NCI-H128 (cell line): Measurements from ENCODE around the gene SLC38A7.
A peak's percentile ranks its signal among the peaks of the same experiment; 100 is the strongest.
"Not testable (repeated sequence)": the region's sequence is repeated elsewhere in the genome, so short reads cannot be mapped to it uniquely, and the experiment has no call there.

Experiments
- DNase-seq: peaks from one replicate; lab custom pipeline; 2025; ENCODE audit not compliant: unreplicated experiment; lab: John Stamatoyannopoulos, UW

Gene SLC38A7

DNA sequence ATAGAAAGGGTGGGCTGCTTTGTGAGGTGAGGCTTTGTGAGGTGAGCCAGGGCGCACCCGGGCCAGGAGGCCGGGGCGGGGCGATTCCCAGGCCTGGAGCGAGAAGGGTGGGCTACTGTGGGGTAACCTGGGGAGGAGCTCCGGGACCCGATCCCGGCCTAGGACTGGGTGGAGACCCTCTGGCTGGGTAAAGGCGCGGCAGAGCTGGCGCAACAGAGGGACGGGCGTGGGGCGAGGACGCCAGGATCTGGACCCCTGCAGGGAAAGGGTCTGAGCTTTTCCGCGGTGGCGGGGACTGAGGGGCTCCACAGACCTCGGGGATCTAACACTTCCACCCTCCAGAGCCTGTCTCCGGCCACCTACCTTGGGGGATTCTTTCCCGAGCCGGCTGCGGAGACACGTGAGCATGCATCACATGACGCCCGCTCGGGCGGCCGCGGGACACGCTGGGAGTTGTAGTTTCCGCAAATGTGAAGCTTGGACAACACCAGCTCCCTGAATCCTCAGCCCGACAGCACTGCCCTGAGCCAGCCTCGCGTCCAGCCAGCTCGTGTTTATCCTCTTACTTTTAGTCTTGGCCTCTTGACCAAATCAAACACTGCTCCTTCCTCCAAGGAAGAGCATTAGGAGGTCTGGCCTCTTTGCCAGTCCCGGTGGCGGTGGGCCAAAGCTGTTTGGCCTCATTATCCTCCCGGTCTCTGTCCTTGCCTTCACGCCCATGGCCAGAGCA, at the start of gene SLC38A7:
Gene SLC38A7, minus strand, starts transcription at position 417 of the 730 bp plus-strand sequence. CDS start 4,644 bp downstream, outside the sequence.
- no peak for DNase-seq

GRCh38 chr16:58733671-58734458, 49.3 kb upstream of the SLC38A7 start, which contains the start of gene GOT2:
GOT2 (minus strand) TSS chr16:58734316; CDS start chr16:58734228, 88 bp downstream.
- peak; percentile 52 for DNase-seq

DNA sequence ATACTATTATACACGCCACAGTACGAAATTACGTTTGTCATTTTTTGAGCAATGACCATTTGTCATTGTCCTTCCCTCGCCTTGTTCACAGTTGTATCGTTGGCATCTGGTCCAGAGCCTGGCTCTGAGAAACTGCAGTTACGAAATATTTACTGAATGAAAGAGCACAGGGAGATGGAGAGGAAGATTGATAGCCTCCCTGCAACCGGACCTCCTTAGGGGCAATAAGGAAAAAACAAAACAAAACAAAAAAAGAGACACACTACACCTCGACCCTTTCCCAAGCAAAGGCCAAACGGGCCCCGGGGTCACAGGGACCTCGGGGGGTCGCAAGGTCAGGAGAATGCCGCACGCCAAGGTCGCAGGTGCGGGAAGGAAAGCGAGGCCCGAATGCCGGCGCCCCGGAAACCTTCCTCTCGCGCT, 48.7 kb upstream of the SLC38A7 start:
- no peak for DNase-seq

GRCh38 chr16:58732545-58733247, 48.1 kb upstream of the SLC38A7 start:
- no peak for DNase-seq

DNA sequence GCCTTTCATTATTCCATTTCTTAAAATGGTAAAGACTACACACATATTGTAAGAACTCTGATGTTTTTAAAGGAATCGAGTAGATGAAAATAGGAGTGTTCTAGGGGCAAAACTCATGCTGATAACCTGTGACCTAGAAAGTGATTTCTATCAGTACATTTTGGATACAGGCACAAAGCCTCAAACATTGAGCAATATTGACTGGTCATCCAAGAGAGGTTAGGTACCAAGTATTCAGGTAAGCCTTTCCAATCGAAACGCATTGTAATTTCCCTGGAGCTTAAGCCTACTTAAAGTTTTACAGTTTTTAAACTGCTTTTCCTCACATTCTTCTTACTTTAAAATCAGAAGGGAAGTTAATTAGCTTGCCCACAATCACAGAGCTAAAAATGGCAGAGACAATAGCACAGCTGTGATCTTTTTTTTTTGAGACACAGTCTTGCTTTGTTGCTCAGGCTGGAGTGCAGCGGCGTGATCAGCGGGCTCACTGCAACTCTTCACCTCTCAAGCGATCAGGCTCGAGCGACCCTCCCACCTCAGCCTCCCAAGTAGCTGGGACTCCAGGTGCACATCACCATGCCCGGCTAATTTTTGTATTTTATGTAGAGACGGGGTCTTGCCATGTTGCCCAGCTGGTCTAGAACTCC, 46.3 kb upstream of the SLC38A7 start:
- DNase-seq = no peak

- DNase-seq = no peak
These were observed 43.4 kb upstream of the SLC38A7 start for GRCh38 chr16:58727796-58728568.

DNA sequence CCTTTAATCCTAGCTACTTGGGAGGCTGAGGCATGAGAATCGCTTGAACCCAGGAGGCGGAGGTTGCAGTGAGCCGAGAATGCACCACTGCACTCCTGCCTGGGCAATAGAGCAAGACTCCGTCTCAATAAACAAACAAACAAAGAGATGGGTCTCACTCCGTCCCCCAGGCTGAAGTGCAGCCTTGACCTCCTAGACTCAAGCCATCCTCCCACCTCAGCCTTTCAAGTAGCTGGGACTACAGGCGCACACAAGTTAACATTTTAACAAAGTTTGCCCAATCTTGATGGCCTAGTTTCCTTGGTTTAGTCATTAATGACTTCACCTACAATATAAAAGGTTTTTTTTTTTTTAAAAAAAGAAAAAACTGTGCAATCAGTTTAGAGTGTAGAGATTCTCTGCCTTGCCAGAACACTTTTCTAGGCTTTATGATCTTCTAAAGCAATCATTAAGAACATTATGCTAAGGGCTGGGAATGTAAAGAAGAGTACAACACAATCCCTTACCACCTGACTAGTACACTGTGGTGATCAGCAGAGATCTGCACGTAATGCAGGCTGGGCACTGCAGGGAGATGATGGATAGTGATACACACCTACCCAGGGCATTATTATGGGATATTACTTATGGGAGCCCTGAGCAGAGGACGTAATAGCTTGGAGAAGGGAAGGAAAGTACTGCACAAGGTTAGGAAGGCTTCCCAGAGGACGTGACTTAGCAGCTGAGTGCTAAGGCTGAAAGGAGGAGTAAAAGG, 42.6 kb upstream of the SLC38A7 start:
- no peak for DNase-seq

DNA sequence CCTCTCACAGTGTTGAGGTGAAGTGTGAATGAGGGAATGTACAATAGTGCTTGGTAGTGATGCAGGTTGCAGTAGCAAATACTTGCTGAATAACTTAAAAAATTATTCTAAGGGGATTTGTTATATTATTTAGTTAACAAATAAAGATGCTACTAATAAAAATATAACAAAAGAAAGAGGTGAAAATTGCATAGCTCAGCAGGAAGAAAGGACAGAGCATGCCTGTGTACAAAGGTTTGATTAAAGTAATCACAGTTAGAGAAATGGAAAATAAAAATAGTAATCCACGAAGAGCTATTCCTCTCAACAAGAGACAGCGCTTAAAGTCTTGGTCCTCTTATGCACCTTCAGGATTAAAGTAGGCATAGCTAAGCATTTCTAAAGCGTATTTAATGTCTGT, 38.5 kb upstream of the SLC38A7 start:
- no peak for DNase-seq

DNA sequence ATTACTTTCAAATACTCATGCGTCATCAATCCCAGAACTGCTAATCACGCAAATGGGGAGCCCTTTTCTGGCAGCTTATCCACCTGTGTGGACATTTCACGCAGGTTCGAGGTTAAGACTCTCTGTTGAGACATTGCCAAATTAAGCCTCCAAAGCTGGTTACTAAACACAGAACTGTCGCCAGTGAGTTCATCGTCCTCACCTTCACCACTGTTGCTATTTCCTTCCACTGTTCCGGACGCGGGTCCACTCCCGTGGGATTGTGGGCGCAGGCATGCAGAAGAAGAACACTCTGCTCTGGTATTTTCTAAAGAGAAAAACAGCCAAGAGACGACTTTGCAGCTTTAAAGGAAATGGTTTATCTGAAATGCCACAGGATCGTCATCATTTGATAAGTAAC, 33.4 kb upstream of the SLC38A7 start:
- DNase-seq = no peak

GRCh38 chr16:58716468-58716867, 31.9 kb upstream of the SLC38A7 start:
- DNase-seq = no peak

DNA sequence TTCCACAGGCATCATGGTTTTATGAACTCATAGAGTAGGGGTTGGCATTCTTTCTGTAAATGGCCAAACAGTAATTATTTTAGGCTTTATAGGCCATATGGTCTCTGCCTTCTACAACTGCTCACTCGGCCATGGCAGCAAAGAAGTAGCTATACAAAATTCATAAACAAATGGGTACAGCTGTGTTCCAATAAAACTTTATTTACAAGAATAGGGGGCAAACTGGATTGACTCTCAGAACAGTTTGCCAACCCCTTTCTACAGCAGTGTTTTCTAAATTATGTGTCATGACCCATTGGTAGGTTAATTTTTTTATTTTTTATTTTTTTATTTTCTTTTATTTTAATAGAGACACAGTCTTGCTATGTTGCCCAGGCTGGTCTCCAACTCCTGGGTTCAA, 29.2 kb upstream of the SLC38A7 start:
- no peak for DNase-seq

- DNase-seq = no peak
These were observed 24.8 kb upstream of the SLC38A7 start for GRCh38 chr16:58709333-58709732.

- no peak for DNase-seq
These were observed 14.6 kb upstream of the SLC38A7 start for GRCh38 chr16:58699151-58699550.

GRCh38 chr16:58695368-58695767, 10.8 kb upstream of the SLC38A7 start:
- no peak for DNase-seq

- DNase-seq = no peak
These were observed 7.9 kb upstream of the SLC38A7 start for GRCh38 chr16:58692450-58692849.

DNA sequence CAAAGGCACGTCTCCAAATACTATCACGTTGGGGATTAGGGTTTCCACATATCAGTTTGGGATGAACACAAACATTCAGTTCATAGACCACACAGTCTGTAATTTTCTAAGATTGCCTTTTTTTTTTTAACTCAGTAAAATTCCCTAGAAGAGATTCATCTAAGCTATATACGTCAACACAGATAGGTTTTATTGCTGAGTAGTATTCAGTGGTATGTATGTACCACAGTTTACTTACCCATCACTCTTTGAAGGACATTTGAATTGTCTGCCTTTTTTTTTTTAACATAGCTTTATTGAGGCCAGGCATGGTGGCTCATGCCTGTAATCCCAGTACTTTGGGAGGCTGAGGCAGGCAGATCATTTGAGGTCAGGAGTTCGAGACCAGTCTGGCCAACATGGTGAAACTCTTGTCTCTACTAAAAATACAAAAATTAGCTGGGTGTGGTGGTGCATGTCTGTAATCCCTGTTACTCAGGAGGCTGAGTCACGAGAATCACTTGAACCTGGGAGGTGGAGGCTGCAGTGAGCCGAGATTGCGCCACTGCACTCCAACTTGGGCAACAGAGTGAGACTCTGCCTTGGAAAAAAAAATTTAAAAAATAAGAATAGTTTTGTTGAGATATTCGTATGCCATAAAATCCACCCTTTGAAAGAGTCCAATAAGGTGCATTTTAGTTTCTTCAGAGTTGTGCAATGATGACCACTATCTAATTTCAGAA, 2.6 kb upstream of the SLC38A7 start:
- not testable (repeated sequence) for DNase-seq

DNA sequence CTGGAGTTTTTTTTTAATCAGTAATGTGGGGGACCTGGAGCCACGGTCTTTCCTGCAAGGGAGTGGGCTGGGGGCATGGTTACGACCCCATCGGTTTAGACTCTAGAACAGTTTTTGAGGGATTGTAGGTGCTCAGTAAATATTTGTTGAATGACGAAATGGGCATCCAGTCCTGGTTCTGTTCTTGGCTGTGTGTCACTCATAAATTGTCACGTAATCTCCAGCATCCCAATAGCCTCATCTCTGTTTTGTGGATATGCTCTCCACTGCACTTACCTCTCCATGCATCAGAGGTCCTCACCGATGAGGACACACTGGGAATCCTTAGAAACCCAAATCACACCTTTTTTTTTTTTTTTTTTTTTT, 497 bp upstream of the SLC38A7 start:
- no peak for DNase-seq

DNA sequence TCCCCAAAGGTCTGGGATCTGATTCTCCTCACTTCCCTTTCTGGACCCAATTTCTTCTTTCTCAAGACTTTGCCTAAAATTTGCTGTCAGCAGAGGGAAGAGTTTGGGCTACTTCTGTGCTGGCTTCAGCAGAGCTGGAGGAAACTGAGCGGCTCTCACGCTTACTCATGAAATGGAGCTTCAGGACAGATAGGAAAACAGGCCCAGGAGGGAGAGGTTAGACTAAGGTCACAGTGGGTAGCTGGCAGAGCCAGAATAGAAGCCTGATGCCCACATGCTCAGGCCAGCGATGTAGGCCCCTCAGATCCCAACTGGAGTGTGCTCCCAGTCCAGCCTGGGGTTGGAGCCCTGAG, 593 bp downstream of the SLC38A7 start:
- no peak for DNase-seq

- DNase-seq = no peak
These were observed 4.8 kb downstream of the SLC38A7 start for GRCh38 chr16:58679763-58680162.
